Activated CD4-positive, alpha-beta T cell treated with anti-CD3 and anti-CD28 coated beads, Interleukin-2, amount 10 ng/mL, durations not matched to agents 7 days and 5 days (primary cell): ENCODE measurements around the gene SIT1. TPM values are rescaled to one million over a fixed set of nuclear protein-coding genes. Genes with fewer than 3 reads are reported as not detected.

ENCODE experiments used
- CTCF ChIA-PET: fragments of 350-600 bp; sonication (Branson Sonifier 250); formaldehyde crosslinking; loops from one replicate; lab custom pipeline; 2021; ENCODE audit warnings: antibody characterized with exemption; lab: Charles Lee
- POLR2A ChIA-PET: fragments of 350-600 bp; sonication (Branson Sonifier 250); formaldehyde crosslinking; loops from one replicate; lab custom pipeline; 2021; ENCODE audit warnings: antibody characterized with exemption; lab: Charles Lee
- DNase-seq: peaks from one replicate; pipeline ENCODE4 v3.0.0-alpha.2; 2020
- H3K27ac Mint-ChIP-seq: one replicate; pipeline ENCODE4 v1.8.0; 2021; ENCODE audit warnings: mild to moderate bottlenecking, moderate library complexity, mixed read lengths
- H3K27me3 Mint-ChIP-seq: one replicate; pipeline ENCODE4 v1.8.0; 2021; ENCODE audit warnings: mixed read lengths
- H3K36me3 Mint-ChIP-seq: one replicate; pipeline ENCODE4 v1.8.0; 2021; ENCODE audit warnings: low read depth, mixed read lengths
- H3K4me1 Mint-ChIP-seq: one replicate; pipeline ENCODE4 v1.8.0; 2021; ENCODE audit warnings: mixed read lengths
- H3K4me3 Mint-ChIP-seq: one replicate; pipeline ENCODE4 v1.8.0; 2021; ENCODE audit warnings: mild to moderate bottlenecking, moderate library complexity, mixed read lengths
- H3K9me3 Mint-ChIP-seq: one replicate; pipeline ENCODE4 v1.8.0; 2021; ENCODE audit warnings: mixed read lengths
- microRNA-seq: library from miRNA; unstranded; fragments of <30 nt; microRNA quantifications from one replicate; pipeline ENCODE4 v1.2.0, GENCODE V29; 2021; ENCODE audit warnings: borderline microRNAs expressed, borderline replicate concordance
- total RNA-seq, 2 experiments: library from RNA; stranded (reverse); gene quantifications; one replicate each; pipeline ENCODE4 v1.2.3, GENCODE V29; 2021

Gene SIT1
- total RNA-seq, 2 experiments from 2014 or later: 195 to 202 TPM

DNA sequence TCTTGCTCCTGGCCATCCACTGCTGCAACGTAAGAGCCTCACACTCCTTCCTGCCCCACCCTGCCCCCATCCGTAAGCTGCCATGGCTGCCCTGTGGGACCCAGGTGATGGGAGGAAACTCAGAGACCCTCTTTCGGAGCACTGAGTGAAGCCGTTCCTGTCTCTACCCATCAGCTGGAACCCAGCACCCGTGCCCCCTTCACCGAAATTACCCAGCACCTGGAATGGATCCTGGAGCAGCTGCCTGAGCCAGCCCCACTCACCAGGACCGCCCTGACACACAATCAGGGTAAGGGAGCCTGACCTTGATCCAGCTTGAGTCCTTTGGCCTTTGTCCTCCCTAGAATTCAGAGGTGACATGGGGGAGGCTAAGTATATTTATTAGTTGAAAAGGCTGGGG, 42.5 kb downstream of the SIT1 start:
- DNase-seq: no peak
- Mint-ChIP-seq H3K27me3 (peaks cover under 1% of the 10 kb centered on the region), H3K4me3 (no peak overlapping the region), H3K9me3 (no peaks in the 10 kb centered on the region), H3K27ac (no peak overlapping the region), H3K36me3 (peaks cover 3% of the 10 kb centered on the region), H3K4me1 (peaks cover 35% of the 10 kb centered on the region)
- CTCF ChIA-PET: interaction anchor here (1.3 to 10.5 kb wide), 5 partner anchors 9 to 149 kb away, joined by 3 to 92 read pairs (median 8); partner anchors contain the start of genes CCDC107, RMRP and SIT1
- POLR2A ChIA-PET: no interaction called here

DNA sequence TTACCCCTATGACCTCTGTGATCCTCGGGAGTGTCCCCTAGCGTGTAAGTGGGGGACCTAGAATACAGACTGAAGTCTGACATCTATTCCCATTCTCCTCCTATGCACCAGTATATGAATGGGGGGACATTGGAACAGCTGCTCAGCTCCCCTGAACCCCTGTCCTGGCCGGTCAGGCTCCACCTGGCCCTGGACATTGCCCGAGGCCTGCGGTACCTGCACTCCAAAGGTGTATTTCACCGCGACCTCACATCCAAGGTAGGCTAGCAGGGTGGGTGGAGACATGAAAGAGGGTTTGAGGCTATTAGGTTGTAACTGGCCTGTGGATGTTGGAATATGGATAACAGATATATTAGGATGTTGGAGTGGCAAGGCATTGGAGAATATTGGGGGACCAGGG, 44.0 kb downstream of the SIT1 start:
- no peak overlapping the region for H3K27ac Mint-ChIP-seq
- H3K4me1 Mint-ChIP-seq: peaks cover 43% of the 10 kb centered on the region
- CTCF ChIA-PET: interaction anchor here (2.4 kb wide), 1 partner anchor 90 kb away, joined by 6 read pairs; no protein-coding TSS in a partner anchor
- POLR2A ChIA-PET: no interaction called here
- peak overlapping the region; percentile 24 for H3K4me3 Mint-ChIP-seq
- DNase-seq: no peak
- H3K9me3 Mint-ChIP-seq: no peaks in the 10 kb centered on the region
- no peaks in the 10 kb centered on the region for H3K27me3 Mint-ChIP-seq
- H3K36me3 Mint-ChIP-seq: peaks cover 3% of the 10 kb centered on the region

GRCh38 chr9:35606138-35606504, 44.6 kb downstream of the SIT1 start:
- DNase-seq: no peak
- CTCF ChIA-PET: interaction anchor here (0.6 to 3.1 kb wide), 6 partner anchors 10 to 90 kb away, joined by 3 to 25 read pairs (median 6); partner anchors contain the start of genes CCDC107 and RMRP
- POLR2A ChIA-PET: interaction anchor here (0.8 to 1.0 kb wide), 2 partner anchors 41 to 126 kb away, joined by 4 read pairs; partner anchors contain the start of gene CREB3
- Mint-ChIP-seq H3K36me3 (peaks cover 3% of the 10 kb centered on the region), H3K4me3 (peak overlapping the region; percentile 77), H3K4me1 (peaks cover 37% of the 10 kb centered on the region), H3K27ac (no peak overlapping the region), H3K9me3 (no peaks in the 10 kb centered on the region), H3K27me3 (no peaks in the 10 kb centered on the region)

- H3K4me3 Mint-ChIP-seq: peak overlapping the region; percentile 77
- ChIA-PET POLR2A (interaction anchor here (0.6 to 1.0 kb wide), 3 partner anchors 41 to 127 kb away, joined by 4 to 5 read pairs (median 4); partner anchors contain the start of gene CREB3), CTCF (interaction anchor here (0.6 to 3.1 kb wide), 10 partner anchors 8 to 127 kb away, joined by 3 to 25 read pairs (median 6); partner anchors contain the start of genes CCDC107, CREB3, RMRP and TLN1)
- DNase-seq: peak; percentile 59
- peaks cover 3% of the 10 kb centered on the region for H3K36me3 Mint-ChIP-seq
- H3K27ac Mint-ChIP-seq: no peak overlapping the region
- H3K4me1 Mint-ChIP-seq: peaks cover 37% of the 10 kb centered on the region
- no peaks in the 10 kb centered on the region for H3K9me3 Mint-ChIP-seq
- H3K27me3 Mint-ChIP-seq: no peaks in the 10 kb centered on the region
Measured at GRCh38 chr9:35605351-35606137, 45.2 kb downstream of the SIT1 start.

DNA sequence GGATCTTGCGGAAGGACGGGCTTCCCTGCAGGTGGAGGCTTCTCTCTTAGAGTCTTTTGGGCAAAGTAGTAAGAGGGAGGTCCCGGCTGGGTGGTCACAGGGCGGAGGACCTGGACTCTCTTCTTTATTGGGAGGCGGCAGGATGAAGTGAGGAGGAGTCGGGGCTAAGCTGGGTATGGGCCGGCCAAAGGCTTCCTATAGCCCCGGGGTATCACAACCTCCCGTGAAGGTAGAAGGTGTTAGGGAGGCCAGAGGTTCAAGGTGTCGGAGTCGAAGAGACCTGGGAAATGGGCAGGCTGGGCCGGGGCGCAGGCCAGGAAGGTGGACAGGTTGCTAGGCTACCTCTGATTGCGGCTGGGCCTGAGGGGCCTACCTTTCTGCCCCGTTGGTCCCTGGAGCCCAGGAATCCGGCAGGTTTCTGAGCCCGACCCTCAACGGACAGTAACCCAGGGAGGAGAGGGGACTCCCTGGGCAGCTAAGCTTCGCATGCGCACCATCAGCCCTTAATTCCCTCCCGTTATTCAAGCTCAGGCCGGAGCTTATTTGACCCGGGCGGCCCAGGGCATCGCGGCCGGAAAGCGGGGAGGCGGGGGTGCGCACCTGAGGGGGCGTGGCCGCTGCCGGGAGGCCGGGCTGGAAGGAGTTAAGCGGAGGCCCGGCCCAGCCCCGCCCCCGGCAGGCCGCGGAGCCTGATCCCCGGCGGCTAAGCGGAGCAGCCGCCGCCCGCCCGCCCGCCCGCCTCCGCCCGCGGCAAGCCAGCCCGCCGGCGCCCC, 46.0 kb downstream of the SIT1 start, which contains the start of gene TESK1:
TSS of gene TESK1 (plus strand) at position 685 of the 773 bp plus-strand sequence. CDS start 358 bp downstream, outside the sequence.
- H3K4me1 Mint-ChIP-seq: peaks cover 37% of the 10 kb centered on the region
- peak; percentile 82 for DNase-seq
- H3K27ac Mint-ChIP-seq: peak within 1 kb of the TSS; percentile 97
- POLR2A ChIA-PET: no interaction called here
- CTCF ChIA-PET: interaction anchor here (0.6 to 3.1 kb wide), 10 partner anchors 8 to 220 kb away, joined by 3 to 25 read pairs (median 4); partner anchors contain the start of genes CCDC107, CREB3, RMRP and TLN1
- H3K9me3 Mint-ChIP-seq: no peaks in the 10 kb centered on the region
- peaks cover 3% of the 10 kb centered on the region for H3K36me3 Mint-ChIP-seq
- H3K27me3 Mint-ChIP-seq: no peaks in the 10 kb centered on the region
- peak within 1 kb of the TSS; percentile 91 for H3K4me3 Mint-ChIP-seq

DNA sequence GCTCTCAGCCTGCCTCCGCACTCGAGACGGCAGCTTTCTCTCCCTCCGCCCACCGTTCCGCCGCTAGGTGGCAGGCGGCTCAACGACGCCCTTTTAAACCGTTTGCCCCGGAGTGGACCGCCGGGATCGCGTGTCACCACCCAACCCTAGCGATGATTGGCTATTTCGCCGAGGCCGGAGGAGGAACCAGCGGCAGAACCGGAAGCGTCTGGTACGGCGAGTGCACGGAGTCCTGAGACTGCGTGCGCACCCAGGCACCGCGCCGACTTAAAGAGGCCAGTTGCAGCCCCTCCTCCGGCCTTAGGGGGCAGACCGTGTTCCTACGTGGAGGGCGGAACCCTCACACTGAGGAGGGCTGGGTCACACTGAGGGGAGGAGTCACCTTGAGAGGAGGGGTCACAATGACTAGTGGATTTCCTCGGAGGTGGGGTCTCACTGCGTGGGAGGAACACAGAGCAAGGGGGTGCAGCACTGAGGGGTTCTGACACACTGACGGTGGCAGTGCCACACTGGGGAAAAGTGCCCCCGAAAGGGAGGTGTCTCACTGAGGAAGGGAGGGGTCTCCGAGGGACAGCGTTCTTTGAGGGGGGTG, 46.6 kb downstream of the SIT1 start:
- ChIA-PET CTCF (interaction anchor here (0.6 to 3.1 kb wide), 37 partner anchors 8 to 704 kb away, joined by 3 to 25 read pairs (median 4); partner anchors contain the start of genes CCDC107, CREB3, RMRP and SIT1), POLR2A (interaction anchor here (1.0 kb wide), 1 partner anchor 43 kb away, joined by 3 read pairs; no protein-coding TSS in a partner anchor)
- Mint-ChIP-seq H3K36me3 (peaks cover 3% of the 10 kb centered on the region), H3K27me3 (no peaks in the 10 kb centered on the region), H3K9me3 (no peaks in the 10 kb centered on the region), H3K27ac (peak overlapping the region; percentile 97), H3K4me1 (peaks cover 37% of the 10 kb centered on the region), H3K4me3 (peak overlapping the region; percentile 91)
- peak; percentile 100 for DNase-seq

DNA sequence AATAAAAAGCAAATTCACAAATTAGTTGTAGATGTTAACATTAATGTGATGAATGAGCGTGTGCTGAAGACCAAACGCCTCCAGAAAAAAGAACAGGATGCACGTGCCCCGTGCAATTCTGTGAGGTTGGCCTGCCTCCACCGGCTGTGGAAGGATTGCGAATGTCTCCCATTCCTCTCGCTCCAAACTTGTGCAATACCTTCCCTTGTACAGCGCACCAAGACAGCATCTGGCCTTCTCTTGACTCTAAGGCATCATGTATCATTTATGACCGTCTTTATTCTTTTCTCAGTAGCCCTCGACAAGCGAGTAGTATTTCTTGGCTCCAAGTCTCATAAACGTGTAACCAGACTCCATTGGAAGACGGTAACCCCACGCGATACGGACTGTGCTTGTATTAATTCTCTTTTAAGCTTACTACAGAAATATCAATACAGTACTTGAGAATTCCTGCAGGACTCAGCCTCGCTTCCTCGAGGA, 47.2 kb downstream of the SIT1 start:
- ChIA-PET POLR2A (interaction anchor here (1.0 kb wide), 1 partner anchor 43 kb away, joined by 3 read pairs; no protein-coding TSS in a partner anchor), CTCF (interaction anchor here (0.6 to 3.1 kb wide), 35 partner anchors 8 to 704 kb away, joined by 3 to 25 read pairs (median 4); partner anchors contain the start of genes CCDC107, CREB3, RMRP and SIT1)
- Mint-ChIP-seq H3K27ac (peak overlapping the region; percentile 97), H3K27me3 (no peaks in the 10 kb centered on the region), H3K9me3 (no peaks in the 10 kb centered on the region), H3K4me3 (peak overlapping the region; percentile 91), H3K4me1 (peaks cover 37% of the 10 kb centered on the region), H3K36me3 (no peaks in the 10 kb centered on the region)
- DNase-seq: peak; percentile 29

DNA sequence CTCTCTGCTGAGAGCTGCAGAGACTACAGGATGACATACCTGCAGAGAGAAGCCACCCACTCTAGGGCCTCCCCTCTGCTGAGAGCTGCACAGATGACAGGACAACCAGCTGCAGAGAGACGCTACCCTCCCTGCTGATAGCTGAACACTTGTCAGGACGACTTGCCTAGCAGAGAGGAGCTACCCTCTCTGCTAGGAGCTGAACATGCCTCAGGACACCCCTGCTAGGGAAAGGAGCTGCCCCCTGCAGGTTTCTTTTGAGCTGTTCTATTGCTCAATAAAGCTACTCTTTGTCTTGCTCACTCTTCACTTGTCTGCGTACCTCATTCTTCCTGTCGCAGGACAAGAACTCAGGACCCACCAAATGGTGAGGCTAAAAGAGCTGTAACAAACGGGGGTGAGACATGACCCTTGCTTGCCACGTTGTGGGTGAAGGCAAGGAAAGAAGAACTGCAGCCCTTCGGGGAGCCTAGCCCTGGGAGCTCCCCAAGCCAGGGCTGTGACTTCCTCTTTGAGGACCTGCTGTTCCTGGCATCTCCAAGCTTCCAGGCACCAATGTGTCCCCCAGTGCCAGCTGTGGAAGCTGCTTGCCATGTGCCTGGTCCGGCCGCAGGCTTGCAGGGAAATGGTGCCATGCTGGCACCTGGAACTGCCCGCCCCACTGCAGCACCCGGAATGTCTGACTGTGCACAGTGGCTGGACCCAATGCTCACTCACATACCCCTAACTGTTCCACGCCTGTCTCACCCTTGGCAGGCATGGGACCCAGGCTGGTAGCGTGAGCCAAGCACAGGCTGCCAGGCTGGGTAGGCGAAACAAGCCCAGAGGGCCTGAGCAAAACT, 50.7 kb downstream of the SIT1 start:
- no peak for DNase-seq
- Mint-ChIP-seq H3K4me3 (no peak overlapping the region), H3K9me3 (peaks cover 4% of the 10 kb centered on the region), H3K27ac (no peak overlapping the region), H3K4me1 (peaks cover 22% of the 10 kb centered on the region), H3K27me3 (no peaks in the 10 kb centered on the region), H3K36me3 (no peaks in the 10 kb centered on the region)
- POLR2A ChIA-PET: interaction anchor here (0.7 kb wide), 1 partner anchor 210 kb away, joined by 3 read pairs; no protein-coding TSS in a partner anchor
- CTCF ChIA-PET: interaction anchor here (0.6 to 1.5 kb wide), 5 partner anchors 11 to 282 kb away, joined by 3 to 10 read pairs (median 3); partner anchors contain the start of genes CCDC107 and RMRP

Small RNA genes within 50 kb of the gene (microRNA-seq; reads per million reads assigned to microRNA genes)
- gene MIR4667: 0.63 reads per million

Other genes starting within 250 kb of the SIT1 start
- gene RUSC2, start 160.8 kb downstream of the SIT1 start, total RNA-seq: 1 to 10 TPM; 3.6 to 4.0 TPM
- gene TESK1, start 45.7 kb downstream of the SIT1 start, total RNA-seq: 10 to 100 TPM; 29.8 to 30.9 TPM
- gene CD72, start 32.5 kb downstream of the SIT1 start, total RNA-seq: 1 to 10 TPM; 5.4 to 7.1 TPM
- over 10,000 TPM in 1 of 2 experiments, 1,000 to 10,000 TPM in 1; 1,959 to 11,185 TPM for gene RMRP, start 7.1 kb upstream of the SIT1 start, total RNA-seq
- 10 to 100 TPM; 30.7 to 30.9 TPM for gene CCDC107, start 7.4 kb upstream of the SIT1 start, total RNA-seq
- 10 to 100 TPM; 11.8 to 13.5 TPM for gene ARHGEF39, start 14.3 kb upstream of the SIT1 start, total RNA-seq
- under 1 TPM in 1 of 2 experiments, not detected in 1; 0.40 TPM for gene CA9, start 23.0 kb upstream of the SIT1 start, total RNA-seq
- gene TPM2, start 39.0 kb upstream of the SIT1 start, total RNA-seq: 10 to 100 TPM; 13.1 to 13.4 TPM
- 100 to 1,000 TPM; 362 to 422 TPM for gene TLN1, start 81.3 kb upstream of the SIT1 start, total RNA-seq
- gene CREB3, start 81.7 kb upstream of the SIT1 start, total RNA-seq: 10 to 100 TPM; 18.1 to 18.3 TPM
- gene GBA2, start 98.3 kb upstream of the SIT1 start, total RNA-seq: 10 to 100 TPM; 42.8 to 44.1 TPM
- gene RGP1, start 98.4 kb upstream of the SIT1 start, total RNA-seq: 10 to 100 TPM; 24.7 to 28.4 TPM
- not detected for gene MSMP, start 103.3 kb upstream of the SIT1 start, total RNA-seq
- 10 to 100 TPM in 1 of 2 experiments, 1 to 10 TPM in 1; 8.7 to 11.7 TPM for gene NPR2, start 140.7 kb upstream of the SIT1 start, total RNA-seq
- 1 to 10 TPM; 1.8 to 2.5 TPM for gene SPAG8, start 161.3 kb upstream of the SIT1 start, total RNA-seq
- gene HINT2, start 164.1 kb upstream of the SIT1 start, total RNA-seq: 10 to 100 TPM; 56.5 to 69.9 TPM
- not detected for gene FAM221B, start 177.8 kb upstream of the SIT1 start, total RNA-seq
- gene TMEM8B, start 178.3 kb upstream of the SIT1 start, total RNA-seq: 1 to 10 TPM; 3.8 to 4.0 TPM
- not detected for gene OR13J1, start 219.5 kb upstream of the SIT1 start, total RNA-seq